NOMO-1 treated with DMSO at 0.1 percent for 48 hours (cell line): Measurements from ENCODE around the gene GRIK4.

Experiments
- DNase-seq: peaks from one replicate; lab custom pipeline; 2025; ENCODE audit not compliant: unreplicated experiment; lab: John Stamatoyannopoulos, UW

The GRIK4 gene

DNA sequence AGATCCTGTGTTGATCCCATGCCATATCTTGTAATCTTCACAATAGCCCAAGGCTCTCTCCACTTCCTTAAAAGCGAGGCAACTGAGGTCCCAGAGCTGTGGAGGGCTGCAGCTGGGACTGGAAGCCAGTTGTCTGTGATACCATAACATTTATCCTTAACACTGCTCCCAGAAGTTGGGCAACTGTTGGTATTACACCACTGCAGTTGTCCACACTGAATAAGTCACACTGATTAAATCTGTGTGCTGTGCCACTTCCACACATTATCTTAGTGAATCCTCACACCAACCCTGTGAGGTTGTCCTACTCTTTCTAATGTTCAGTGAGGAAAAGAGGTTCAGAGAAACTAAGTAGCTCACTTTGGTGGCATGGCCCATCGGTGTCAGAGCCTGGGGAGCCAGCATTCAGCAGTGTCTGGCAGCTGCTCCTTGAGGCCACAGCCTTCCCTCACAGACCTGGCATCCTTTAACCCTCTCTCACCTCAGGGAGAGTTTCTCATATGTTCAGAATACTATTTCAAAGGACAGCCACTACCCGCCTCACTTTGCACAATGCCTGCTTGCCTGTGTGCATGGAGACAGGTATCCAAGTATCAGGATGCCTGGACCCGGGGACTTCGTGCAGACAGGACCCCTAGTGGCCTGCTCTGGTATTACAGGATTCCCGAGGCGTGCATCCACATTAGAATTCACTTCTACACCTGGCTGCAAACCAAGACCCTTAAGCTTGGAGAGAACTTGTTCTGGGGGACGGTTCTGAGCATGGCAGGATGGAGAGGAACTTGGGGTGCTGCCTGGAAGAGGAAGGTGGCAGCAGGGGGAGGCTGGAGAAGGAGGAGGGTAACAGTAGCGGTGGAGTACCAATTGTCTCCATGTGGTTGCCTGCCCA, 290.5 kb downstream of the GRIK4 start:
- peak; percentile 29 for DNase-seq

DNA sequence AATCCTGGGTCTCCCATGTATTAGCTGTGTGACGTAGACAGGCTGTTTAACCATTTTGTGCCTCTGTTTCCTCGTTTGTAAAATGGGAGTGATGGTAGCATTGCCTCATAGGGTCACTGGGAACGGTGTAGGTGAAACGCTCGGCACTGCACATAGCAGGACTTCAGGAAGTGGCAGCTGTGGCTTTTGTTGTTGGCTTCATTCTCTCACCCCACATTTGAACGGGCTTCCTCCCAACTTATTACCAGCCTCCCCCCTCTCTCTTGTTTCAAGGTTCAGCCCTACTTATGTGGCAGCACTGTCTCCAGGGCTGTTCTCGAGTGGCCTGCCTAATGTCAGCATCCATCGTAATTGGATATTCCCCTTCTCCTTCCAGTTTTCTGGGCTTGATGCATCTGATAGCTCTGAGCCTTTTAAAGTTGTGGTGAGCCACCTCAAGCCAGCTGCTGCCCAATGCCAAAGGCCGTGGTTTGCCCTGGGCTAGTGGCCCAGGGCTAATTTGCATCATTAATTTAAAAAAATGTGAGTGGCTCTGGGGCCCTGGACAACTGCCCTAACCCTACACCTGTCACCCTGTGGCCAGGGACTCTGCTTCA, 294.5 kb downstream of the GRIK4 start:
- DNase-seq = no peak

DNA sequence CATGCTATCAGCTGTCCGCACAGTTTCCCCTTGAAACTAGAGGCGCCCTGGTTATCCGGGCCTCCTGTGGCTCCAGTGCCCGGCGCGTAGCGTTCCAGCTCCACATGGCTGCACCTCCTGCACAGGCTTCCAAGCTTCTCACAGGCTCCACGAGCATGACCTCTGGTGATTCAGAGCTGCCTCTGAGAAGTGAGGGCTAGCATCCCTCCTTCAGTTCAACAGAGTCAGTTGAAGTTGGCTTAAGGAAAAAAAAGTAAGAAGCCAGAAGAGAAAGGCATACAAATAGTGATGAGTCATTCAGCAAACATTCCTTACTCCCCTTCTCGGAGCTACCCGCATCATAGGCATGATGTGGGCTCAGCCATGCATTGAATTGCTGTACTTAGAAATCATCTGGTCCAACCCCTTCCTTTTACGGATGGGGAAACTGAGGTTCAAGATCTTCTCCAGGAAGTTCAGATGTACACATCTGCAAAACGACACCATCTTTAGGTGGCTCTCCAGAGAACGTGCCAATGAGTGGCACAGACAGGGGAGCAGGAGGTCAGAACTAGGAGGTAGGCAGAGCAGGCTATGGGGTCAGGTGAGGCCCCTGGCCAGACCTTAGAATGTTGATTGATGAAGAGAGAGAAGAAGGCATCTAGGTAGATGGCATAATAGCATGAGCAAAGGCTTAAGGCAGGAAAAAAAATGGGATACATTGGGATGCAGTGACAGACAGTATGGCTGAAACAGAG, 296.0 kb downstream of the GRIK4 start:
- no peak for DNase-seq

DNA sequence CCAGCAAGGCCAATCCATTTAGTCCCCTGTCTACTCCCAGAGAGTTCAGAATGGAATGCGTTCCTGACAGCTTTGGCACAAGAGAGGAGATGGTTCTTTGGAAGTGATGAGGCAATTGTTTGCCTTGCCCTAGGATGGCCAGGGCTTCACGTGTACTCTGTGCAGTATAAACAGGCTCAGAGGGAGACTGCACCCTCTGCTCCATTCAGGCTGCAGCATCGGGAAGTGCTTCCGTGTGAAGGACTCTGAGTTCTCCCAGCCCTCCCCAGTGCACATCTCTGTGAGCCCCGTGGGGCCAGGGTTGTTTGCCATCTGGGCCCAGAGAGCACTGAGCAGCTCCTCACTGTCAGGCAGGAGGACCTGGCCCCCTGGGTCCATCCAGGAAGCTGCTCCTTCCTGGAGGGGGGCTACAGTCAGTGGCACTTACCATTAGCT, 297.1 kb downstream of the GRIK4 start:
- DNase-seq = no peak

DNA sequence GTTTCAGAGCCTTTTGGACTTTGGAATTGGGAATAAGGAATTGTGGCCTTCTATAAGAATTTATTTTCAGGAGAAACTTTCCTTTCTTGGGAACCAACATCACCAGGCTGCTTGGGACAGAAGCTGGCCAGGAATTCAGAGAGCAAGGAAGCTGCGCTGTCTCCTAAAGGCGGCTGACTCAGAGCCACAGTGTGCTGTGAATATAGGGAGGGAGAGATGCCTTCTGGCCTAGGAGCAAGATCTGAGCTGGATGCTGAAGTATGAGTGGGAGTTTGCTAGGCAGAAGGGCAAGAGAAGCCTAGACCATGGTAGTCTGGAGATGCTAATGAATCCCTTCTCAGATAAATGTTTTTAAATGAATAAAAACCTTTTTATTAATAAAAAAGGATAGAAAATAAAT, 298.7 kb downstream of the GRIK4 start:
- no peak for DNase-seq

DNA sequence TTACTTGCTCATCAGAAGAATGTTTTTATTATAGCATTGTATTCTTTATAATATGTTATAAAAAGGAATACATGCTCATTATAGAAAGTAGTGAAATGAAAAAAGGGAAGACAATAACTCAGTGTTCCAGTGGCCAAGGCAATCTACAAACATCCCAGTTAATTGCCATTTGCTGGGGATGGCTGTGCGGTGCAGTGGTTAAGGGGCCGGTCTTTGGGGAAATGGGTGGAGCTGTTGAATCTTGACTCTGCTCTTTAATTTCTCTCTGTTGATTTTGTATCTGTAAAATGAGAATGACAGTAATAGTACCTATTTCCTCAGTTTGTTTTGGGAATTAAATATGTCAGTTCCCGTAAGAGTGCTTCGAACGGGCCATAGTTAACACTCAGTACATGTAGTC, 299.7 kb downstream of the GRIK4 start:
- no peak for DNase-seq

DNA sequence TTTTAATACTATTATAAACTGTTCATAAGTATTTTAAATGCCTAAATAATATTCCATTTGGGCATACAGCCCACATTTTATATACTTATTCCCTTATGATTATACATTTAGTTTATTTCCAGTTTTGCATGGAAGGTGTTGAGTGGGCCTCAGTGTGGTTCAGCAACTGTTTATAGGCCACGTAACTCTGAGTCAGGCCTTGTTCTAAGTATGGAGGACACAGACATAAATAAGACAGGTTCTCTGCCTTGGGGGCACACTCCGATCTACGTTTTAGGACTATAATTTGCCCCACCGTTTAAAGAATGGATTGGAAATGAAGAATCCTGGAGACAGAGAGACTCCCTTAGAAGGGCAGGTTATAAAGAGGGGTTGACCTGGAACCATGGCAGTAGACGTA, 300.2 kb downstream of the GRIK4 start:
- DNase-seq = no peak

DNA sequence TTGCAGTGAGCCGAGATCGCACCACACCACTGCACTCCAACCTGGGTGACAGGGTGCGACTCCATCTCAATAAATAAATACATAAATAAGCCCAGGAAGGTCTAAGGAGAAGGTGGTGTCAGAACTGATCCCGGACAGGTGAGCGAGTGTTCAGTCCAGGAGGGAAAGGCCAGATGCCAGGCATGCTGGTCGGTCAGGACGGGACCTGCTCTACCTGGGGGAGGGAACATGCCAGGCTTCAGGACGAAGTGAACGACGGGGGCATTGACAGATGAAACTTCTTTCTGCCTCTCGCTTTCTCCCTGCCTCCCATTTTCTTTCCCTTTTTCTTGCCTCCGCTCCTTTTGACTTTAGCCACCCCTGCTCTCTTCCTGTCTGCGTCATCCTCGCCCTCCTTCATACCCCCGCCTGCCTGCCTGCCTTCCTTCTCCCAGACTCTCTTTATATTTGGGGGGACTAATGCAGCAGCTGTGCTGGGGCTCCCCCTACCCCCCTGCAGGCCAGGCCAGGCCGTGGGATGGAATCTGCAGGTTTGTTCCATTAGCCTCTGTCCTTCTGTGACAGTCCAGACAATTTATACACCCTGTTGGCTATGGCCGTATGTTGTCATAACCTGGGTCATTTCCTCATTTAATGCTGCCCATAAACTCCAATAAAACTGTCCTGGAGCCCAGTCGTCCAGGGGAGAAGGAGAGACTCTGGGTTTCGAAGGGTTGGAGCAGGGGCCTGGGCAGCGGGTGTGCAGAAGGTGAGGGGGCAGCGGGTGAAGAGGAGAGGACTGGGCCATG, 303.2 kb downstream of the GRIK4 start:
- no peak for DNase-seq

DNA sequence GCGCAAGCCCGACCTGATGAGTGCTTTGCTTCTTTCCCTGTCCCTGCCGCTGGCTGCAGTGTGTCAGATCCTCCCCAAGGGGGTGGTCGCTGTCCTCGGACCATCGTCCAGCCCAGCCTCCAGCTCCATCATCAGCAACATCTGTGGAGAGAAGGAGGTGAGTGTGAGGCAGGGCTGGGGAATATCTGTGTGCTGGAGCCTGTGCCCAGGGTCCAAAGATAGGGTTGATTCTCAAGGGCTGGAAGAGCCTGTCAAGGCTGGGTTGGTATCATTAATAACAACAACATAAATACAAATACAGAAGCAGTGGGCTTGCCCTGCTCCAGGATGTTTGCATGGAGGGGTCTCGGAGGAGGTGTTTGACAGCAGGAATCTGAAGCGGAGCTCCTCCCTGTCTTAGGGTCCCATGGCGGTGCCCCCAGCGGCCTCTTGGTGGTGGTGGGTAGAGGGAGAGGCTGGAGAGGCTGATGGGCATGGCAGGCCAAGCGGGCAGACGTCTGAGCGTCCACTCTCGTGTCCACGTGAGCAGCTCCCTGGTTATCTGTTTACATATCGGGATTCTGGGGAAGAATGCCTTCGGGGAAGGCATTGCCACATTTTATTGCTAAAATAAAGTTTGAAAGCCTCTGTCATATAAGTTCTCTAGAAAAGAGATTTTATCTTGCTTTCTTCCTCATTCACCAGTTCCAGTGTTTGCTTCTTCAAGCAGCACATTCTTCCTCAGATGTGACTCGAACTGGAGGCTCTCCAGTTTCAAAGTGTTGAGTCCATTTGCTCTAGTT, 304.0 kb downstream of the GRIK4 start:
- no peak for DNase-seq

DNA sequence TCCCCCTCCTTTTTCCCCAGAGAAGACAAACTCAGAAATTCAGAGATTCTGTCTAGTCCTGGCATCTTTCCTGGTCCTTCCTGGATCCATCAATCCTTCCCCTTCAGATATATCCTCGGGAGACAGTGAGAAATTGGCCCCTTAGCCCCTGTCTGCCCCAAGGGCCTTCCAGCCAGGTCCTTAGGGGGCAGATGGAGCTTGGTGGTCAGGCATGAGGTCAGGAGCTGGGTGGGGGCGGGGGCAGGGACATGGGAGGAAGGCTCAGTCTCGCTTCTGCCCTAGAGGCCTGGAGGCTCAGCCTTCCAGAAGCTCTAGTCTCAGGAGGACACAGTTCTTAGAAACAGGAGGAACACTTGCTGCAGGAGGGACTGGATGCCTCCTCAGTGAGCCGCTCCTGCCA, 304.6 kb downstream of the GRIK4 start:
- no peak for DNase-seq

DNA sequence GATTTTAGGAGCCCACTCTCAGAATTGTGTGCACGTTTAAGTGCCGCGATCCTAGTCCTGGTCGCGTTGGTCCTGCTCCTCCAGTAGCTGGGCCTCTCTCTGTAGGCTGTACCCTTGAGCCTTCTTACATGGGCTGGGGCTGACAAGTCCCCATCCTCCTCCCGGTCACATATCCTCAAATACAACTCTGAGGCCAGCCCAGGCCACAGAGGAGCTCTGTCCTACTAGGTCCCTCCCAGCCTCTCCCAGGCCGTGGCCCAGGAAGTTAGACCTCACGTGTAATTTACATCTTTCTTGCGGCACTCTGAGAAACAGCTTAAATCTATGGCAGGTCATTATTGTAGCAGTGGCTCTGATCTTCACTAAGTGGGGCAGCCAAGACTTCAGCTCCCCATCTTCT, 305.2 kb downstream of the GRIK4 start:
- no peak for DNase-seq

DNA sequence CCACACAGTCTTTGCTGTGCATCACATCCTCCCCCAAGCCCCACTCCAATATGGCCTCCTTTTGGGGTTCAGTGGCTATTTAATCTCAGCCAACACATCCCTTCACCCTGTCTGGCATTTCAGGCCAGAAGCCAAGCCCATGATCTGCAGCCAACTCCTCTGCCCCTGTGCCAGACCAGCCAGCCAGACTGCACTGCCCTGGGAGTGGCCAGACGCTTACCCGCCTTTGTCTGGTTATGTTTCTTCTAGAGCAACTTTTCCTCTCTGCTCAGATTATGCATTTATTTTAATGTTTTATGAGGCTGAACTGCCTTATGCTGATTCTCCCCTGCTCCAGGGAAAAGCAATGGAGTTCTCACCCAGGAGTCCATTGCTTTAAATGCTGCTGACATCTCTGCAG, 305.6 kb downstream of the GRIK4 start:
- DNase-seq = no peak

DNA sequence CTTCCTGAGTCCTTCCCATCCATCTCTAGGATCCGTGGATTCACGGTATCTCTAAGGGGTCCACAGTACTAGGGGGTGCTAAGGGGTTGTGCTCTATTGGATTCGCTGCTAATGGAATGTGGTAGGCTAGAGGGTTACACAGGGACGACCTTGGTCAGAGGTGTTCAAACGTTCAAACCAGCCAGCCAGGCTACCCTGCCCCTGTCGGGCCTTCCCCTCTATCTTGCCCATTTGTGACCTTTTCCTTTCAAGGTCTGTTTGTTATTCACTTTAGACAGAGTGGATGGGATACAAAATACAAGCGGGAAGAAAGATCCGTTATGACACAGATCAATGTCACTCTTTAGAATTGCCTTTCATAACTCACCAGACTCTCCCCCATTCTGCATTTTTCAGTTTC, 306.5 kb downstream of the GRIK4 start:
- DNase-seq = no peak

DNA sequence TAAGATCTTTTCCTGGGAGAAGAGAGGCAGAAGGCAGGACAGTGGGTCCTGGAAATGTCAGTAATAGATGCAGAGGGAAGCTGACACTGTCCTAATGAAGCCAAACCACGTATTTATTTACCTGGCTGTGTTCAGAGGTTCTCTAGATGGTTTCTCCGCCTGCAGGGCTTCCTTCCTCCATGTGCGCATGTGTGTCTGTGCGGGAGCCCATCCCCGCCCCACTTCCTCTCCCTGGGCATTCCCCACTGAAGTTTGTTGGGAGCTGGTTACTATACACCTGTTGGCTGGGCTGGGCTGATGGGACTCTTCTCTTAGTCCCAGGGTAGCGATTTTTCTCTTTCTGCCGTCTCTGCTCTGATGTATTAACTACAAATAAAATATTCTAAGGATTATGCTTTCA, 307.5 kb downstream of the GRIK4 start:
- no peak for DNase-seq

DNA sequence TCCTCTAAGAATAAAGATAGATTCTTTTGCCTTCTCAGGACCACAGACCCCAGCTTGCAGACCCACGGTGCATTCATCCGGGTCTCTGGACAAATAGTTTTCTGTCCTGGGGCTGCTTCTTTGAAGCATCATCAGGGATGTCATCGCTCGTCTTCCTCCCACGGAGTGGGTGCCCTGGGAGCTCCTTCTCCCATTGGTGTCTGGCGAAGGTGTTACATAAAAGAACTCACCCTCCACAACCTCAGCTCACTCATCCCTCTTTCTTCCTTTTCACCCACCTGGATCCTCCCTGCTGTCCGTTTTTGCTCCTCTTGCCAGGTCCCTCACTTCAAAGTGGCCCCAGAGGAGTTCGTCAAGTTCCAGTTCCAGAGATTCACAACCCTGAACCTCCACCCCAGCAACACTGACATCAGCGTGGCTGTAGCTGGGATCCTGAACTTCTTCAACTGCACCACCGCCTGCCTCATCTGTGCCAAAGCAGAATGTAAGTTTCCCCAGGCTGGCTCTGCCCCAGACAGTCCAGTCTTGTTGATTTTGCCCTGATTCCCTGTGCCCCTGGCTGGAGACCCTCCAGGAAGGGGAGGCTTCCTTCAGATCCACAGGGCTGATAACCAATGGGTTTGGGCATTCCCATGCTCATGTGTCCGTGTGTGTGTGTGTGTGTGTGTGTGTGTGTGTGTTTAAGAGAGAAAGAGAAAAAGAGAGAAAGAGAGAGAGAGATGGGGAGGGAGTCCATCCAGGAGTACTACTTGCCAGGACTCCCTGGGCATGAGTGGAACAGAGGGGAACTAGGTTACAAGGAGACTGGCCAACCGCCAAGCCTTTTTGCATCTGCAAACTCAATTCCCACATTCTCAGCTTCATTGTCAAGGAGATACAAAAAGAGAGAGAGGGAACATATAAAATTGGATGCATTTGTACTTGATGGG, 308.2 kb downstream of the GRIK4 start:
- DNase-seq = no peak

DNA sequence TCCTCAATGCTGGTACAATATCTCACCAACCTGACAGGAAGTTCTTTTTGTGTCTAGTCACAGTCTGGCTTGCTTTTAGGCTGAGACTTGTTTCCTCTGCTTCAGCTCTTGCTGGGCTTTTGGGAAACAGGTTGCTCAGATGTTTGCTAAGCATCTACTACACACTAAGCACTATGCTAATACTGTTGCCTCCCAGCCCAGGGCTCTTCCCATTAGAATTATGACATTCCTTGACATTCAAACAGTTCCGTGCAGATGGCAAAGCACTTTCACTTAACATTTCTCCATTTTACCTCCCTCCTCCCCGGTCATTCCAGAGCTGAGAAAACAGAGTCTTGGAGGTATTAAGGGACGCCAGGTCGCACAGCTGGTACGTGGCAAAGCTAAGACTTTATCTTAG, 311.6 kb downstream of the GRIK4 start:
- no peak for DNase-seq

DNA sequence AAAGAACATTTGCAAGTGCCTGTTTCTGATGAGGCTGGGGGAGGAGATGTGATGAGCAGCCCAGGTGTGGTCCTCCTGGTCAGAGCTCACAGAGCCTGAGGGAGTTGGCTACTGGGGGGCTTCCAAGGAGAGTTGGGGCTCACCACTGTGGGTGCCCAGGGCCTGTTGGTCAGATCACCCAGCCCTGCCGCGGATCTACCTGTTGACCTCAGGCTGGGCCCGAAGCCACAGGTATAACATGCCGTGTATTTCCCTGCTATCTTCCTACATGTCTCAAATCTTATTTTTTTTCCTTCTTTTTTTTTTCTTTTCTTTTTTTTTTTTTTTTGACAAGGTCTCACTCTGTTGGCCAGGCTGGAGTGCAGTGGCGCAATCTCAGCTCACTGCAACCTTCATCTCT, 312.7 kb downstream of the GRIK4 start:
- no peak for DNase-seq

DNA sequence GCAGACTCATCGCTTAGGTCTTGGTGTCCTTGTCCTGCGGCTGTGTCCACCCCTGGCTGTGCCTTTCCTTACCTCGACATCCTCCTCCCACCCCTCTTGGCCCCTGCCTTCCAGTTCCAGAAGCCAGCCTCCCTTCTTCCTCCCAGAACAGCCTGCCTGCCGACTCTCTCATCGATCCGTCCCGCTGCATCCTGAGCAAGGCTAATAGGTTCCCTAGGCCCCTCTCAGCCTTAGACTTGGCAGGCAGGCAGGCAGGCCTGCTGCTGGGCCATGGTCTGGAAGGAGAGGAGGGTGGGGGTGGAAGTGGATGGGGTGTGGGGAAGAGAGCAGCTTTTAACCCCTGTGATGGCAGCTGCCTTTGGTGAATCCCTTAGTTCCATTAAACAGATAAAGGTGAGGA, 315.6 kb downstream of the GRIK4 start:
- no peak for DNase-seq

DNA sequence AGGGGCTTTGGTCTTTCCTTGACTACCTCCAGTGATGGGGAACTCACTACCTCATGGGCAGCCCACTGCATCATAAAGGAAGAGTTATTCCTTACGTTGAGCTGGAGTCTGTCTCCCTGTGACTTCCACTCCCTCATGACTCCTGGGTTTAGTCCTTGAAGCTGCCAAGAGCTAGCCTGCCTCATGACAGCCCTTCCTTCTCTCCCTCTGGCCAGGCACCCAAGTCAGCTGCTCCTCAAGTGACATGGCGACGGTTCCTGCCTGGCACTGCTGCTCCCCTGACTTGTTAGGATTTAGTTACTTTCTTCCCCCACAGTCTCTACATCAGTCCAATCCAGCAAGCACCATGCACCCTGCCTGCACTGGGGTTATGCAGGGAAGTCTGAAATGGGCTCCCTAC, 316.3 kb downstream of the GRIK4 start:
- no peak for DNase-seq
